ENCODE measurements around the gene CAST. TPM values are rescaled to one million over a fixed set of nuclear protein-coding genes. Genes with fewer than 3 reads are reported as not detected.

Gene CAST
- total RNA-seq, 1 experiment from 2014 or later = 52.3 TPM

- no peaks in the 10 kb centered on the region for H3K79me2 ChIP-seq (ENCODE audit: insufficient read depth, low read length)
- no peak overlapping the region for H3K23ac ChIP-seq (ENCODE audit: insufficient read length, low read depth, low read length)
- H2AFZ ChIP-seq (ENCODE audit: low read length) = no peak overlapping the region
- H3T11ph ChIP-seq (ENCODE audit: low read length) = no peak overlapping the region
- Mint-ChIP-seq H3K27me3 (ENCODE audit: low read depth) (no peaks in the 10 kb centered on the region), H3K4me1 (peaks cover 6 to 9% of the 10 kb centered on the region in 2 experiments), H3K4me3 (no peak overlapping the region), H3K9me3 (no peaks in the 10 kb centered on the region), H3K27ac (no peak overlapping the region), H3K36me3 (ENCODE audit: insufficient read depth in 1 of 3, low read depth in 3 of 3) (no peaks in the 10 kb centered on the region; a peak in 1 of 7 replicates)
- no peaks in the 10 kb centered on the region for H4K20me1 ChIP-seq (ENCODE audit: control insufficient read depth, insufficient read depth, insufficient read length)
- H3K4ac ChIP-seq (ENCODE audit: low read depth, low read length) = no peak overlapping the region
- H2AK5ac ChIP-seq (ENCODE audit: insufficient read length, low read length) = no peak overlapping the region
- no peaks in the 10 kb centered on the region for H3K27me3 ChIP-seq (ENCODE audit: insufficient read depth, low read length)
- H3K14ac ChIP-seq (ENCODE audit: insufficient read depth, low read length) = no peak overlapping the region
- H2BK5ac ChIP-seq (ENCODE audit: insufficient read length, low read length) = no peak overlapping the region
- H3K18ac ChIP-seq (ENCODE audit: insufficient read length, low read depth, low read length) = no peak overlapping the region
- no peak overlapping the region for H3K4me2 ChIP-seq (ENCODE audit: insufficient read depth, insufficient read length, low read length)
- no peak overlapping the region for H2BK15ac ChIP-seq (ENCODE audit: low read depth, low read length)
- no peaks in the 10 kb centered on the region for H3K79me1 ChIP-seq (ENCODE audit: insufficient read depth, low read depth, low read length, poor library complexity, severe bottlenecking)
- H3K9me3 ChIP-seq (ENCODE audit: control insufficient read depth, low read depth, low read length) = no peaks in the 10 kb centered on the region
- no peak for TF ChIP-seq CTCF (conservative IDR thresholded peaks at IDR 0.05)
- no peak overlapping the region for H4K8ac ChIP-seq (replicated peaks; ENCODE audit: insufficient read length, low read depth, low read length)
- no peak overlapping the region for H4K91ac ChIP-seq (ENCODE audit: insufficient read length, low read depth, low read length)
- H3K27ac ChIP-seq (ENCODE audit: insufficient read length, low read depth, low read length) = no peak overlapping the region
- no peaks in the 10 kb centered on the region for H3K4me1 ChIP-seq (ENCODE audit: insufficient read depth, low read length)
- H3K56ac ChIP-seq (ENCODE audit: insufficient read length, low read depth, low read length) = no peak overlapping the region
- H2BK120ac ChIP-seq (ENCODE audit: low read depth, low read length, poor library complexity, severe bottlenecking) = no peak overlapping the region
- no peak overlapping the region for H2BK12ac ChIP-seq (ENCODE audit: insufficient read length, low read depth, low read length)
- H3K9ac ChIP-seq (ENCODE audit: extremely low read depth, insufficient read length, low read length) = no peak overlapping the region
- no peak overlapping the region for H2BK20ac ChIP-seq (ENCODE audit: low read depth, low read length, poor library complexity, severe bottlenecking)
- no peak for DNase-seq
- no peak overlapping the region for H4K5ac ChIP-seq (ENCODE audit: insufficient read length, low read depth, low read length)
- H3K23me2 ChIP-seq (ENCODE audit: insufficient read length, low read depth, low read length, poor library complexity, severe bottlenecking) = no peaks in the 10 kb centered on the region
These were observed 59.3 kb downstream of the CAST start for GRCh38 chr5:96721351-96721977.

Measured in H9 (cell line).